ENCODE data around the gene SPEM1. TPM values are rescaled to one million over a fixed set of nuclear protein-coding genes. Genes with fewer than 3 reads are reported as not detected.
A peak's percentile ranks its signal among the peaks of the same experiment; 100 is the strongest.

Gene SPEM1
- total RNA-seq, 2 experiments from 2014 or later: not detected

DNA sequence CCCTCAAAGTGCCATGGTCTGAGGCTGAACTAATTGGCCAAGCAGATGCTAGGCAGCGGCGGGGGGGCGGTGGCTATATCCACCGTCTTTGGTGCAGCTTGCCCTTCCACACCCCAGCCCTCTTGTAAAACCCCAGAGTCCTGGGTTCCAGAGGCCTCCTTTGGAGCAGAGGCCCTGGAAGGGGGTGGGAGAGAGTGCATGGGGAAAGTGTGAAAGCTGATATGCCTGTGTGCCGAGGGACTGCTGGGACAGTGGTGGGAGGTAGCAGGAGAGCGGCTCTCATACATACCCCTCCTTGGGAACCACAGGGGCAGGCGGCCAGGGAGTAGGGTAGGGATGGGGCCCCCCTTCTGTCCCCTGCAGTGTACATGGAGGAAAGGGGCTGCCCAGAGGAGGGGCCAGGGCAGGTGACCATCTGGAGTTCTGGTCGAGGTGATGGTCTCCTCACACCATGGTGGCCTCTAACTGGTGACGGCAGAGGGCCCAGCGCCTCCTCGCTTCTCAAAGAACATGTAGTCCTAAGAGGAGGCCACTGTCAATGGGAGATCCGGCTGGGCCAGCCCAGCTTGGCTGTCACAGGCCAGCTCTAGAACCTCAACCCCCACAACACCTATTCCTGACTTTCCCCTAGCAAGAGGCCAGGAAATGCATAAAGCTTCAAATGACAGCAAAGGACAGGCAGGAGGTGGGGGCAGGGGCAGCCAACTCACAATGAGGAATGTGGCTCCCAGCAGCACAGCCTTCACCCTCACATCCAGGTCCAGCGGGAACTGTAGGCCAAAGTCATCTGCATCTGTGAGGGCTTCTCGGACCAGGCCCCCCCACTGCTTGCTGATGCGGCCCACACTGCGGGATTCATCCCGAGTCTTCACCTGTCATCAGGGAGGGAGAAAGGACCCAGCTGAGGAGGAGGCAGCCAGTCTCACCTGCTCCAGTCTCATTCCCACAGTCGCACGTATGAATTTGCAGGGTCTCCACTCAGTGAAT lies 29.9 kb upstream of the SPEM1 start:
- no peaks in the 10 kb centered on the region for H3K9me3 Mint-ChIP-seq
- H3K27ac Mint-ChIP-seq: no peak overlapping the region
- peaks cover 39% of the 10 kb centered on the region for H3K36me3 Mint-ChIP-seq (ENCODE audit: low read depth)
- H3K27me3 Mint-ChIP-seq: no peaks in the 10 kb centered on the region
- H3K4me1 Mint-ChIP-seq: peaks cover 33% of the 10 kb centered on the region
- H3K4me3 Mint-ChIP-seq: no peak overlapping the region
- POLR2A ChIA-PET: no interaction called here
- no peak for DNase-seq
- CTCF ChIA-PET: interaction anchor here (1.1 kb wide), 1 partner anchor 11 kb away, joined by 3 read pairs; no protein-coding TSS in a partner anchor

DNA sequence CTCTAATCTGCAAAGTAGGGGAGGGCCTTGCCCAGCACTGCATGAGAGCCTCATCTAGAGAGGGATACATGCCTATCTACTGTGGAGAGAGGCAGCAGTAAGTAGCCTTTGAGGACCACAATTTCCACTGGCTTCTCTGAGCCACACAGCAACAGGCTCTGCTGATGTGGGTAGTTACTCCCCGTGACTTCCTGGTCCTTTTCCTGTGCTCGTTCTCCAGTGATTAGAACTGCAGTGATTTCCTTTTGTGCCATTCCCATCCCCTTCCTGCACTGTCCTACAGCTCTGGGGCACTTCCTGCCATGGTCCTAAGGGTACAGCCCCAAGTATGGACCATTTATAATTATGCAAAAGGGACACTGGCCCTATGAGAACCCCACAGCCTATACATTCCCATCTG lies 28.8 kb upstream of the SPEM1 start:
- CTCF ChIA-PET: no interaction called here
- H3K27ac Mint-ChIP-seq: peak overlapping the region; percentile 26
- no peak for DNase-seq
- POLR2A ChIA-PET: no interaction called here
- H3K4me1 Mint-ChIP-seq: peaks cover 34% of the 10 kb centered on the region
- H3K36me3 Mint-ChIP-seq (ENCODE audit: low read depth): peaks cover 39% of the 10 kb centered on the region
- peak overlapping the region; percentile 74 for H3K4me3 Mint-ChIP-seq
- no peaks in the 10 kb centered on the region for H3K27me3 Mint-ChIP-seq
- no peaks in the 10 kb centered on the region for H3K9me3 Mint-ChIP-seq

DNA sequence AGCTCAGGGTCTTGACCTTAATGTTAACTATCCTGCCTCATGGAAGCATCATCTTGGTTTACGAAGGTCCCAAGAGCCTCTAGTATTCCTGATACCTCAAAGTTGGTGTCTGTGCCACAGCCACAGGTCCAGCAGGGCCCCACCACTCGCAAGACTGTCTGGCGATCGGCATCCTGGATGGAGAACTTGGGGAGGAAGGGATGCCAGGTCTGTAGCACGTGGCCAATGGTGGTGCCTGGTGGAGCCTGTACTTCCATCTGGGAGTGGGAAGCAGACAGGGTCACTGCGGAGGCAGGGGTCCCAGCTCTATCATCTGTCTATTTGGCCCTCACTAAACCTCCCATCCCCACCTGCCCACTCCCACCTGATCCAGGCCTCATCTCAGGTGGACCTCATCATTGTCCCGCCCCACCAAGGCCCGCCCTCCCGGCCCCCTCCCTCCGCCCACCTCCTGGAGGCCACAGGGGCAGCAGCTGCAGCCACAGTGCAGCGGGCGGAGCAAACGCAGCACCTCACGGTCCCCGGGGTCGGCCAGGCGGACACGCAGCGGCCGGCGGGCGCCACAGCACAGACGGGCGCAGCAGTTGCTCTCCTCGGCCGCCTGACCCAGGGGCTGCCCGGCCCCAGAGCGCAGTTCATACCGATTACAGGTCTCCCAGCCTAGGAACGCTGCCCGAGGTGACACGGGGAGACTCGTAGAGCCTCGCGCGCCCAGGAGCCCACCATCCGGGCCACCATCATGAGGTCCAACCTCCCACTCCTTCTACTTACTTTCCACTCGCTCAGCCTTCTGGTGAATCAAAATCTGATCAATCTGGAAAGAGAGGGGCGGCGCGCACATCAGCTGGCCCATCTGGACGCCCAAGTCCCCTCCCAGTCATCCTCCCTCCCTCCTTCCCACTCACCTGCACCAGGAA lies 27.2 kb upstream of the SPEM1 start:
- Mint-ChIP-seq H3K27ac (peak overlapping the region; percentile 36), H3K36me3 (ENCODE audit: low read depth) (peaks cover 39% of the 10 kb centered on the region), H3K4me3 (peak overlapping the region; percentile 97), H3K27me3 (no peaks in the 10 kb centered on the region), H3K9me3 (no peaks in the 10 kb centered on the region), H3K4me1 (peaks cover 34% of the 10 kb centered on the region)
- ChIA-PET CTCF (interaction anchor here (0.6 to 1.1 kb wide), 2 partner anchors 44 to 823 kb away, joined by 3 to 4 read pairs; no protein-coding TSS in a partner anchor), POLR2A (no interaction called here)
- DNase-seq: no peak

DNA sequence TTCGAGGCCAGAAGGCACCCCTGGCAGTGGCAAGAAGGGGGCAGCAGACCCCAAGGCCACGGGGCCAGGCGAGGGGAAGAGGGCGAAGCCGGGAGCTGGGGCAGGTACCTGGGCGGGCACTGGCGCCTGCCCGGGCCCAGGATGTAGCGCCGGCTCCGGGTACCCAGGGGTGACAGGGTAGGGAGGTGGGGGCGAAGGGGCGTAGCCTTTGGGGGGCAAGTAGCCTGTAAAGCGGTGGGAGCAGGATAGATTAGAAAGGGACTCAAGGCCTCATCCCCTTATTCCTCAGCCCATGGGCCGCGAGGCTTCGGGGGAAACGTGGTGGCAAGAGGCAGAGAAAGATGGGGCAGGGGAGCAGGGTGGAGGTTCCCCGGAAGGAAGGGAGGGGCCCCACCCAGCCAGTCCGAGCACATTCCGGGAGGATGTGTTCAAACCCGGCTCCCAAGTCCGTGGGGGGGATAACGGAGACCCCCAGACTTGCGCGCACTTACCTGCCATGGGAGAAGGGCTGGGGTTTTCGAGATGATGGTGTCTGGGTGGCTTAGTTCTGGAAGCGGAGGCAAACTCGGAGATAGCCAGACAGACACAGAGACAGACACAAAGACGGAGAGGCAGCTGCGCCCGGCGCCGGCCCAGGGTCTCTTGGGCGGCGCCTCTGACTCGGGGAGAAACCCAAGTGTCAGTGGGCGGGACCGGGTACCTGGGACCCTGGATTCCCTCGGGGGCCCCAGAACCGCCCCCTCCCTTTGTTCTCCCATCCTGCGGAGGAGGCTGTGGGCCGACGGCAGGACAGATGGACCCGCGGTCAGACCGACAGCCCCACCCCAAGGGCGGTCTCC lies 26.3 kb upstream of the SPEM1 start:
- H3K4me3 Mint-ChIP-seq: peak overlapping the region; percentile 97
- ChIA-PET POLR2A (no interaction called here), CTCF (interaction anchor here (0.6 to 1.1 kb wide), 3 partner anchors 25 to 822 kb away, joined by 3 to 4 read pairs (median 3); no protein-coding TSS in a partner anchor)

DNA sequence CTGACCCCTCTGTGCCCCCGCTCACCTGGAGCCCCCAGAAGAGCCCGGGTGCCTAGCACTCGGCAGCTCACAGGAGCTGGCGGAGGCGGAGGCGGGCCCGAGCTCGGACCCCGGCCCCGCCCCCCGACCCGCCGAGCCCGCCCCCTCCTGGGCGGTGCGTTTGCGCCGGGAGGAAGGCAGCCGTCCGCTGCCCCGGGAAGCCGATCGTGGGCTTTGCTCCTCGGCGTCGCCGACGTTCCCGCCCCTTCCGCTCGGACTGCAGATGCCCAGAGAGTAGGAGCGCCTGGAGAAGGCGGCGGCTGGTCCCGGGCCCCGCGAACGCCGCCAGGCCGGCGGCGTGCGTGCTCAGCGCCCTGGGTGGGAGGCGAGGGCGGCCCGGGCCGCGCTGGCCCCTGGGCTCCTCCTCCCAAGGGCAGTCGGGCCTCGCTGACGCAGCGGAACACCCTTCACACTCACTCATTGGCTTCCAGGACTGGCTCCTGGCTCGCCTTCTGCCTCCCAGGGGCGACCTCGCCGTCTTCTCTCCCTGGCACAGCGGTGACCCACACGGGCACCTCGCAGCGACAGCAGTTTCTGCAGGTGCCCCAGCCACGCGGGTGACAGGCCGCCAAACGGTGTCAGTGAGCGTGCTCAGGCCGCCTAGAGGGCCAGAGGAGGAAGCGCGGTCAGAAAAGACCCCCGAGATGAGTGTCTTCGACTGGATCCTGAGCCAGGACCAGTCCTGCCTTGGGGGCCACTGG lies 25.5 kb upstream of the SPEM1 start, which contains the start of gene PLSCR3:
TSS of gene PLSCR3 (minus strand) at position 74 of the 740 bp plus-strand sequence. CDS start 415 bp downstream, outside the sequence.
- Mint-ChIP-seq H3K27ac (peak within 1 kb of the TSS; percentile 89), H3K4me3 (peak within 1 kb of the TSS; percentile 97), H3K27me3 (no peaks in the 10 kb centered on the region), H3K4me1 (peaks cover 34% of the 10 kb centered on the region), H3K9me3 (no peaks in the 10 kb centered on the region), H3K36me3 (ENCODE audit: low read depth) (peaks cover 31% of the 10 kb centered on the region)
- POLR2A ChIA-PET: no interaction called here
- DNase-seq: peak; percentile 80
- CTCF ChIA-PET: interaction anchor here (0.6 to 1.7 kb wide), 6 partner anchors 13 to 117 kb away, joined by 3 to 4 read pairs (median 3); no protein-coding TSS in a partner anchor

More for the DNA sequence above, 26.3 kb upstream of the SPEM1 start:
- DNase-seq: peak; percentile 69
- peaks cover 34% of the 10 kb centered on the region for H3K4me1 Mint-ChIP-seq
- no peaks in the 10 kb centered on the region for H3K9me3 Mint-ChIP-seq
- peaks cover 38% of the 10 kb centered on the region for H3K36me3 Mint-ChIP-seq (ENCODE audit: low read depth)
- peak overlapping the region; percentile 89 for H3K27ac Mint-ChIP-seq
- H3K27me3 Mint-ChIP-seq: no peaks in the 10 kb centered on the region

DNA sequence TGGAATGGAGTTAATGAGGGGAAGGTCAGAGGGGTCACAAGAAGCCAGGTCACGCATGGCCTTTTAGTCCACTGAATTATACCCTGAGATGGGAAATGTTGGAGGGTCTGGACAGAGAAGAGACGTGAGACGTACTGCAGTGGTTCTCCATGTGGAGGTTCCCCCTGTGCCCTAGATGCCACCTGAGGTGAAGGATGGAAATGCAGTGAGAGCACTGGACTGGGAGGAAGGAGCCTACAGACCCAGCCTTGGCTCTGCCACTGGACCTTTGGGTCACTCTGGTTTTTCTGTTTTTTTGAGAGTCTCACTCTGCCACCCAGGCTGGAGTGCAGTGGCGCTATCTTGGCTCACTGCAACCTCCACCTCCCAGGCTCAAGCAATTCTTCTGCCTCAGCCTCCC lies 24.0 kb upstream of the SPEM1 start:
- Mint-ChIP-seq H3K36me3 (ENCODE audit: low read depth) (peaks cover 22% of the 10 kb centered on the region), H3K27ac (no peak overlapping the region), H3K27me3 (no peaks in the 10 kb centered on the region), H3K4me1 (peaks cover 32% of the 10 kb centered on the region), H3K4me3 (peak overlapping the region; percentile 11), H3K9me3 (no peaks in the 10 kb centered on the region)
- CTCF ChIA-PET: interaction anchor here (1.4 to 1.7 kb wide), 2 partner anchors 41 to 48 kb away, joined by 4 to 5 read pairs; no protein-coding TSS in a partner anchor
- POLR2A ChIA-PET: no interaction called here
- DNase-seq: no peak

DNA sequence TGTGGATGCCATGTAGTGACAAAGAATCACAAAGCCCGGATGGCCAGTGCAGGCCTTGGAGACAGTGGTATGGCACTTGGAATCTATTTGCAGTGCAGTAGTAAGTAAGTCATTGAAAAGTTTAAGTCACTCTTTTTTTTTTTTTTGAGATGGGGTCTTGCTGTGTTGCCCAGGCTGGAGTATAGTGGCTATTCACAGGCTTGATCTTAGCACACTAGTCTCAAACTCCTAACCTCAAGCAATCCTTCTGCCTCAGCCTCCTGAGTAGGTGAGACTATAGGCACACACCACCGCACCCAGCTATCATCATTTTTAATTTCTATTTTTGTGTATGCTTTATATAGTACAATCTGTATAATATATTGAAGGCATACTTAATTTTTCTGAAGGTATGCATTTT lies 21.5 kb upstream of the SPEM1 start:
- no peak overlapping the region for H3K27ac Mint-ChIP-seq
- no peak overlapping the region for H3K4me3 Mint-ChIP-seq
- ChIA-PET POLR2A (no interaction called here), CTCF (interaction anchor here (0.6 to 2.0 kb wide), 7 partner anchors 10 to 162 kb away, joined by 3 to 6 read pairs (median 3); partner anchors contain the start of genes ACAP1 and SENP3)
- peaks cover 23% of the 10 kb centered on the region for H3K4me1 Mint-ChIP-seq
- H3K27me3 Mint-ChIP-seq: no peaks in the 10 kb centered on the region
- H3K9me3 Mint-ChIP-seq: no peaks in the 10 kb centered on the region
- peaks cover 7% of the 10 kb centered on the region for H3K36me3 Mint-ChIP-seq (ENCODE audit: low read depth)
- no peak for DNase-seq

DNA sequence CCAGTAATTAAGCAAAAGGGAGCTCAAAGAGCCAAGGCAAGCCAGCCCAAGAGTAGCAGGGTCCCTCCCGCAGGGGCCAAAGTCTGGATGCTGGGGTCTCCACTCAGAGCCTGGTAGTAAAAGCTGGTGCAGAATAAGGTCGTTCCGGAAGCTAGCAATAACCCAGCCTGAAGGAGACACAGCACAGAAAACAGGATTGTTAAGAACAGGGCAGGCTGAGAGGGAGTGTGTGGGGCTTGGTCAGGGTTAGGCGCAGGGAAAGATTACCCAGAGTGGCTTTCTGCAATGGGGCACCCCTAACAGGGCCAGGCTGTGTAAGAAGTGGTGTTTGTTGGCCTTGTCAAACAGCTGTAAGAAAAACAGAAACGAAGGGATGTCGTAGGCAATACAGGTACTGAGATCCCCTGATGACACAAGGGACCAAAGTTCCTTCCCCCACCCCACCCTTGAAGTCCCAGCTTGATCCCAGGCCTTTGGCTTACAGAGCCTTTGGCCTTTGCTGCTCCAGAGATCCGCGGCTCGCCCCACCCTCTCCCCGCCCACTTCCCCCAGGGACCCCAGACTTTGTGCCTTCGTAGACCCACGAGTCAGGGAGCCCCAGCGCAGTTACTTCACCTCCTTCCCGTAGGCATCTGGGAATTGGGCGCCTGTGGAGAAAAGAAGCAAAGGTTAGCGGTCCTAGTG lies 16.9 kb upstream of the SPEM1 start:
- H3K4me1 Mint-ChIP-seq: peaks cover 26% of the 10 kb centered on the region
- peaks cover 5% of the 10 kb centered on the region for H3K36me3 Mint-ChIP-seq (ENCODE audit: low read depth)
- peak overlapping the region; percentile 95 for H3K27ac Mint-ChIP-seq
- peaks cover 12% of the 10 kb centered on the region for H3K27me3 Mint-ChIP-seq
- peak; percentile 31 for DNase-seq
- H3K9me3 Mint-ChIP-seq: no peaks in the 10 kb centered on the region
- ChIA-PET CTCF (interaction anchor here (0.6 to 2.9 kb wide), 10 partner anchors 26 to 285 kb away, joined by 3 to 10 read pairs (median 6); partner anchors contain the start of genes TMEM102, TP53 and WRAP53), POLR2A (interaction anchor here (0.6 kb wide), 1 partner anchor 51 kb away, joined by 3 read pairs; no protein-coding TSS in a partner anchor)
- H3K4me3 Mint-ChIP-seq: peak overlapping the region; percentile 95

DNA sequence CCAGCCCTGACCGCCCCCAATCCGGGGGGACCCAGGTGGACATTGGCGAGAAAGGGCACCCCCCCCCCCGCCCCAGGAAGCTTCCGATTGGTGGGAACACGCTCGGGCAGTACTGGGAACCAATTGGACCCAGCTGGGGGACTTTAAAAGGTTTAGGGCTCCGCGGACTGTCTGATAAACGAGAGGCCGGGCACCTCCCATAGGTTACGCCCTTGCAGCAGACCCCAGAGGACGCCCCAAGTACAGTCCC lies 16.5 kb upstream of the SPEM1 start:
- Mint-ChIP-seq H3K9me3 (no peaks in the 10 kb centered on the region), H3K36me3 (ENCODE audit: low read depth) (peaks cover 5% of the 10 kb centered on the region), H3K4me3 (peak overlapping the region; percentile 95), H3K27me3 (peaks cover 12% of the 10 kb centered on the region), H3K27ac (peak overlapping the region; percentile 95), H3K4me1 (peaks cover 26% of the 10 kb centered on the region)
- DNase-seq: no peak
- ChIA-PET POLR2A (no interaction called here), CTCF (interaction anchor here (0.6 to 2.7 kb wide), 10 partner anchors 18 to 284 kb away, joined by 3 to 10 read pairs (median 4); partner anchors contain the start of genes TMEM102, TP53 and WRAP53)

DNA sequence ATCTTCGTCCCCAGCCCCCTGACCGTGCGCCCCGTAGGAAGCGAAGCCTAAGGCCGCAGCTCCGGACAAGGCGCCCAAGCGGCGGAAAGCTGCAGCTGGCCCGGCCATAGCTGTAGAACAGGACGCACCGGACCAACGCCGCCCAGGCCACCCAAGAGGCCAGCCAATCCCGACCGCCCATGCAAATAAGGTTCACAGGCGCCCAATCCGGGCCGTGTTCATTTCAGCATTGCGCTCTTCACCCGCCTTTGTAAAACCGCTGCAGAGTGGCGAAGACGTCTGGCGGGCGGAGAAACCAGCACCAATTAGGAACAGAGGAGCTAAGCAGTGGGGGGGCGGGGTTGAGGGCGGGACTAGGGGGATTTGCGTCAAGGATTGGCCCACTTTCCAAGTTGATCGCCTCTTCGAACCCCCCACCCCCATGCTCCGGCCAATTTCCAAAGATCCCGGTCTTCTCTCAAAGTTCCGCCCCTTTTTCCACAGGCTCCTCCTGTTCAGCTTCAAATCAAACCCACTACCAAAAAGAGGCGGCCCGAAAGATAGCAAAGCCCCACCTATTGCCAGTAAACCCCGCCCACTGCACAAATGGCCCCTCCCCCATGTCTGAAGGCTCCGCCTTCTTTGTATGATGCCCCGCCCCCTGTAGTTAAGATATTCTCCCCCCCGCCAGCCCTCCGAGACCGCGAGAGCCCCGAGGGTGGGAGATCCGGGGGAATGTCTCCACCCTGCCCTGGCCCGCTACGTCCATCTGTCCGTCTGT lies 16.0 kb upstream of the SPEM1 start, which contains the start of gene TMEM256:
TSS of gene TMEM256 (minus strand) at position 121 of the 760 bp plus-strand sequence. CDS start at position 108, 13 bp downstream.
- Mint-ChIP-seq H3K4me3 (peak within 1 kb of the TSS; percentile 95), H3K9me3 (no peaks in the 10 kb centered on the region), H3K27ac (peak within 1 kb of the TSS; percentile 95), H3K27me3 (peaks cover 12% of the 10 kb centered on the region), H3K36me3 (ENCODE audit: low read depth) (peaks cover 5% of the 10 kb centered on the region), H3K4me1 (peaks cover 28% of the 10 kb centered on the region)
- CTCF ChIA-PET: interaction anchor here (0.6 to 2.7 kb wide), 9 partner anchors 19 to 284 kb away, joined by 3 to 10 read pairs (median 4); partner anchors contain the start of genes TMEM102, TP53 and WRAP53
- peak; percentile 98 for DNase-seq
- POLR2A ChIA-PET: interaction anchor here (0.6 to 0.8 kb wide), 2 partner anchors 42 to 245 kb away, joined by 3 to 4 read pairs; no protein-coding TSS in a partner anchor

Measured in activated CD4-positive, alpha-beta T cell treated with anti-CD3 and anti-CD28 coated beads, Interleukin-2, amount 10 ng/mL, durations not matched to agents 7 days and 5 days (primary cell).